ENCODE data around the gene BTD. TPM values are rescaled to one million over a fixed set of nuclear protein-coding genes. Genes with fewer than 3 reads are reported as not detected.

BTD gene
- total RNA-seq, 1 experiment from 2014 or later, result 5.2 TPM

- H3K79me2 ChIP-seq (ENCODE audit: low read length), result no peaks in the 10 kb centered on the region
- H2AFZ ChIP-seq (ENCODE audit: low read length), result no peak overlapping the region
- no peak overlapping the region for H3K4me3 ChIP-seq (ENCODE audit: low read length)
- peaks cover 40% of the 10 kb centered on the region; the same call in 1 of the 2 replicates for H3K36me3 ChIP-seq (ENCODE audit: insufficient read depth, low read length)
- no peak overlapping the region for H3K27ac ChIP-seq (ENCODE audit: low read length)
- no peaks in the 10 kb centered on the region for H3K4me1 ChIP-seq (ENCODE audit: low read length)
- no peak overlapping the region for H3K4me2 ChIP-seq (ENCODE audit: low read depth, low read length, poor library complexity, severe bottlenecking)
- DNase-seq, result no peak
- H4K20me1 ChIP-seq (ENCODE audit: insufficient read depth, low read depth, low read length), result no peaks in the 10 kb centered on the region
- no peaks in the 10 kb centered on the region for H3K9me2 ChIP-seq (replicated peaks; ENCODE audit: insufficient read depth, low read length)
- H3K27me3 ChIP-seq (ENCODE audit: low read length), result no peaks in the 10 kb centered on the region
- H3K9ac ChIP-seq (ENCODE audit: low read length), result no peak overlapping the region
- H3K9me3 ChIP-seq (ENCODE audit: low read length), result no peaks in the 10 kb centered on the region
Observed at GRCh38 chr3:15572138-15572537, 29.4 kb upstream of the BTD start.

- no peaks in the 10 kb centered on the region for H3K9me2 ChIP-seq (replicated peaks; ENCODE audit: insufficient read depth, low read length)
- no peak for DNase-seq
- H3K4me2 ChIP-seq (ENCODE audit: low read depth, low read length, poor library complexity, severe bottlenecking), result no peak overlapping the region
- H3K27ac ChIP-seq (ENCODE audit: low read length), result no peak overlapping the region
- no peak overlapping the region for H3K4me3 ChIP-seq (ENCODE audit: low read length)
- no peak overlapping the region for H2AFZ ChIP-seq (ENCODE audit: low read length)
- H3K79me2 ChIP-seq (ENCODE audit: low read length), result no peaks in the 10 kb centered on the region; the same call in 1 of the 2 replicates
- H3K9me3 ChIP-seq (ENCODE audit: low read length), result no peaks in the 10 kb centered on the region
- no peaks in the 10 kb centered on the region for H3K4me1 ChIP-seq (ENCODE audit: low read length)
- no peaks in the 10 kb centered on the region for H3K27me3 ChIP-seq (ENCODE audit: low read length)
- H3K9ac ChIP-seq (ENCODE audit: low read length), result no peak overlapping the region
- H4K20me1 ChIP-seq (ENCODE audit: insufficient read depth, low read depth, low read length), result no peaks in the 10 kb centered on the region
- peaks cover 44% of the 10 kb centered on the region; the same call in 1 of the 2 replicates for H3K36me3 ChIP-seq (ENCODE audit: insufficient read depth, low read length)
Observed at GRCh38 chr3:15575446-15575845, 26.1 kb upstream of the BTD start.

GRCh38 chr3:15576475-15576874, 25.1 kb upstream of the BTD start:
- peaks cover 38% of the 10 kb centered on the region; the same call in 1 of the 2 replicates for H3K36me3 ChIP-seq (ENCODE audit: insufficient read depth, low read length)
- H3K4me1 ChIP-seq (ENCODE audit: low read length), result no peaks in the 10 kb centered on the region
- H3K27ac ChIP-seq (ENCODE audit: low read length), result no peak overlapping the region
- no peak overlapping the region for H2AFZ ChIP-seq (ENCODE audit: low read length)
- H4K20me1 ChIP-seq (ENCODE audit: insufficient read depth, low read depth, low read length), result no peaks in the 10 kb centered on the region
- no peaks in the 10 kb centered on the region for H3K9me3 ChIP-seq (ENCODE audit: low read length)
- H3K27me3 ChIP-seq (ENCODE audit: low read length), result no peaks in the 10 kb centered on the region
- H3K9ac ChIP-seq (ENCODE audit: low read length), result no peak overlapping the region
- no peaks in the 10 kb centered on the region; the same call in 1 of the 2 replicates for H3K79me2 ChIP-seq (ENCODE audit: low read length)
- no peak for DNase-seq
- H3K9me2 ChIP-seq (replicated peaks; ENCODE audit: insufficient read depth, low read length), result no peaks in the 10 kb centered on the region
- no peak overlapping the region for H3K4me3 ChIP-seq (ENCODE audit: low read length)
- H3K4me2 ChIP-seq (ENCODE audit: low read depth, low read length, poor library complexity, severe bottlenecking), result no peak overlapping the region

GRCh38 chr3:15578289-15578867, 23.2 kb upstream of the BTD start:
- Histone ChIP-seq H3K4me3 (ENCODE audit: low read length) (no peak overlapping the region), H3K79me2 (ENCODE audit: low read length) (no peaks in the 10 kb centered on the region; the same call in 1 of the 2 replicates), H3K27ac (ENCODE audit: low read length) (no peak overlapping the region), H3K4me2 (ENCODE audit: low read depth, low read length, poor library complexity, severe bottlenecking) (no peak overlapping the region), H3K9ac (ENCODE audit: low read length) (no peak overlapping the region), H3K36me3 (ENCODE audit: insufficient read depth, low read length) (peaks cover 39% of the 10 kb centered on the region; the same call in 1 of the 2 replicates), H3K9me3 (ENCODE audit: low read length) (no peaks in the 10 kb centered on the region), H2AFZ (ENCODE audit: low read length) (no peak overlapping the region), H3K4me1 (ENCODE audit: low read length) (no peaks in the 10 kb centered on the region), H4K20me1 (ENCODE audit: insufficient read depth, low read depth, low read length) (no peaks in the 10 kb centered on the region), H3K9me2 (replicated peaks; ENCODE audit: insufficient read depth, low read length) (no peaks in the 10 kb centered on the region), H3K27me3 (ENCODE audit: low read length) (no peaks in the 10 kb centered on the region)
- no peak for DNase-seq

- H3K4me2 ChIP-seq (ENCODE audit: low read depth, low read length, poor library complexity, severe bottlenecking), result no peak overlapping the region
- no peaks in the 10 kb centered on the region; the same call in 1 of the 2 replicates for H3K79me2 ChIP-seq (ENCODE audit: low read length)
- no peak overlapping the region for H3K27ac ChIP-seq (ENCODE audit: low read length)
- no peak overlapping the region for H3K4me3 ChIP-seq (ENCODE audit: low read length)
- no peaks in the 10 kb centered on the region for H4K20me1 ChIP-seq (ENCODE audit: insufficient read depth, low read depth, low read length)
- DNase-seq, result no peak
- H3K27me3 ChIP-seq (ENCODE audit: low read length), result no peaks in the 10 kb centered on the region
- H3K4me1 ChIP-seq (ENCODE audit: low read length), result no peaks in the 10 kb centered on the region
- H3K9me3 ChIP-seq (ENCODE audit: low read length), result no peaks in the 10 kb centered on the region
- no peak overlapping the region for H3K9ac ChIP-seq (ENCODE audit: low read length)
- H3K9me2 ChIP-seq (replicated peaks; ENCODE audit: insufficient read depth, low read length), result no peaks in the 10 kb centered on the region
- peaks cover 33% of the 10 kb centered on the region; the same call in 1 of the 2 replicates for H3K36me3 ChIP-seq (ENCODE audit: insufficient read depth, low read length)
- no peak overlapping the region for H2AFZ ChIP-seq (ENCODE audit: low read length)
Observed at GRCh38 chr3:15579051-15579450, 22.5 kb upstream of the BTD start.

GRCh38 chr3:15581471-15582394, 19.8 kb upstream of the BTD start:
- H4K20me1 ChIP-seq (ENCODE audit: insufficient read depth, low read depth, low read length), result no peaks in the 10 kb centered on the region
- H3K9me2 ChIP-seq (replicated peaks; ENCODE audit: insufficient read depth, low read length), result no peaks in the 10 kb centered on the region
- no peak overlapping the region for H3K4me3 ChIP-seq (ENCODE audit: low read length)
- peaks cover 6% of the 10 kb centered on the region; the same call in 1 of the 2 replicates for H3K4me1 ChIP-seq (ENCODE audit: low read length)
- peaks cover 46% of the 10 kb centered on the region; the same call in 1 of the 2 replicates for H3K36me3 ChIP-seq (ENCODE audit: insufficient read depth, low read length)
- H3K27me3 ChIP-seq (ENCODE audit: low read length), result no peaks in the 10 kb centered on the region
- no peaks in the 10 kb centered on the region for H3K9me3 ChIP-seq (ENCODE audit: low read length)
- no peak for DNase-seq
- H3K9ac ChIP-seq (ENCODE audit: low read length), result no peak overlapping the region
- no peaks in the 10 kb centered on the region; the same call in 1 of the 2 replicates for H3K79me2 ChIP-seq (ENCODE audit: low read length)
- H3K4me2 ChIP-seq (ENCODE audit: low read depth, low read length, poor library complexity, severe bottlenecking), result no peak overlapping the region
- no peak overlapping the region for H3K27ac ChIP-seq (ENCODE audit: low read length)
- H2AFZ ChIP-seq (ENCODE audit: low read length), result no peak overlapping the region

GRCh38 chr3:15585111-15585845, 16.3 kb upstream of the BTD start:
- Histone ChIP-seq H3K79me2 (ENCODE audit: low read length) (no peaks in the 10 kb centered on the region), H3K36me3 (ENCODE audit: insufficient read depth, low read length) (peaks cover 36% of the 10 kb centered on the region; the same call in 1 of the 2 replicates), H3K9me2 (replicated peaks; ENCODE audit: insufficient read depth, low read length) (no peaks in the 10 kb centered on the region), H3K9me3 (ENCODE audit: low read length) (no peaks in the 10 kb centered on the region), H2AFZ (ENCODE audit: low read length) (no peak overlapping the region), H3K27ac (ENCODE audit: low read length) (no peak overlapping the region), H3K4me3 (ENCODE audit: low read length) (no peak overlapping the region), H3K4me1 (ENCODE audit: low read length) (peaks cover 6% of the 10 kb centered on the region; the same call in 1 of the 2 replicates), H4K20me1 (ENCODE audit: insufficient read depth, low read depth, low read length) (no peaks in the 10 kb centered on the region), H3K27me3 (ENCODE audit: low read length) (no peaks in the 10 kb centered on the region), H3K9ac (ENCODE audit: low read length) (no peak overlapping the region), H3K4me2 (ENCODE audit: low read depth, low read length, poor library complexity, severe bottlenecking) (no peak overlapping the region)
- no peak for DNase-seq
